AG08395 (cell line): ENCODE results near the gene ZFP2.
"Not testable (repeated sequence)": the region's sequence is repeated elsewhere in the genome, so short reads cannot be mapped to it uniquely, and the experiment has no call there.

Experiments
- DNase-seq: peaks from one replicate; pipeline ENCODE4 v3.0.0; 2012; ENCODE audit warnings: mixed read lengths, low spot score

The ZFP2 gene

GRCh38 chr5:178895615-178896571 is at the start of gene ZFP2:
ZFP2 (plus strand) TSS chr5:178895913; CDS start chr5:178931314, 35,401 bp downstream.
- peak; percentile 64 for DNase-seq

- no peak for DNase-seq
These were observed 46.4 kb upstream of the ZFP2 start for GRCh38 chr5:178849316-178849715.

- DNase-seq: no peak
These were observed 43.8 kb upstream of the ZFP2 start for GRCh38 chr5:178851951-178852350.

DNA sequence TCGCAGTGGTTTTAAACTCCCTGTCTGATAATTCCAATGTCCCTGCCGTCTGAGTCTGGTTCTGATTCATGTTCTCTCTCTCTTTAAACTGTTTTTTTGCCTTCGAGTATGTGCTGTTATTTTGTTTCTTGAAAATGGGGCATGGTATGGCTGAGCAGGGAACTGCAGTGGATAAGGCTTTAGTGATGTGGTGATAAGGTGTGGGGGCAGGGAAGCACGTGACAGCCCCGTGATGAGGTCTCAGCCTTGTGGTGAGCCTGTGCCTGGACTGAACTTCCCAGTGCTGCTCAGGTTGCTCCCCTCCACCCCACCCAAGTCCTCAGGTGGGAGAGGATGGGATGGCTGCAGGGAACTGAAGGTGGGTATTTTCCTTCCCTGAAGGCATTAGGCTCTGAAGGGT is 41.4 kb upstream of the ZFP2 start:
- no peak for DNase-seq

DNA sequence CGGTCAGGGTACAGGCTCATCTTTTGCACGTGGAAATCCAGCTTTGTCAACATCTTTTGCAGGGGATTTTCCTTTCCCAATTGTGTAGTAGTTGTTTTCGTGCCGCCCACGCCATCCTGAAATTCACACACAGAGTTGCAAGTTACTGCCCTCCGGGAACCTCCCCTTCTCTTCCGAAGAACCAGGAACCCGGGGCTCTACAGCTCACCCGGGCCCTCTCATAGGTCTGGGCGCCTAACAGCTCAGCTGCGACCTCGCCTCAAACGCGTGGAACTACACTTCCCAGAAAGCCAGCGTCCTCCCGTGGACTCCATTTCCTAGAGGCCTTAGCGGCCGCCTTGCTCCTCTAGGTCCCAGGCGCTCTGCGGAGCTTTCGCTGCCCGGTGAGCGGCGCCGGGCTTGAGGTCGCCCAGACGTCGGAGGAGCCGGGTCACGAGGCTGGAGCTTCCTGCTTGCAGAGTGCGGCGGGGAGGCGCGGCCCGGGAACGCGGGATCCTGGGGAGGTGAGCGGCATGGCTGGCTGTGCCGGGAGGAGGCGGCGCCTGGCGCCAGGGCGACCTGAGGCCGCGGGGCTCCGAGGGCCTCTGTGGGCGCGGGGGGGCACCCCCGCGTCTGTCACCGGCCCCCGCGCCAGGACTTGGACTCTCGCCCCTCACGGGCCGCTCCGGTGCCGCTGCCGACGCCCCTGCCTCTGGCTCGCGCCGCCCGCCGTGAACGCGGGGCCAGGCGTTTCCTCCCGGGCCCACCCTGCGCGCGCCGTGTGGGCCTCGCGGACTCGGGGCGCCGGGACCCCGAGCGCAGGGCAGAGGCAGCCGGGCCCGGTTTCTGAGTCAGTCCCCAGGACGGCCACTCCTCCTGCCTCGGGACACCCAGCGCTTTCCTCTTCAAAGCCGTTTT is 35.8 kb upstream of the ZFP2 start, which contains the start of gene ZNF354B:
TSS of gene ZNF354B (plus strand) at position 329 of the 897 bp plus-strand sequence. CDS start 1,095 bp downstream, outside the sequence.
- DNase-seq: peak; percentile 92

DNA sequence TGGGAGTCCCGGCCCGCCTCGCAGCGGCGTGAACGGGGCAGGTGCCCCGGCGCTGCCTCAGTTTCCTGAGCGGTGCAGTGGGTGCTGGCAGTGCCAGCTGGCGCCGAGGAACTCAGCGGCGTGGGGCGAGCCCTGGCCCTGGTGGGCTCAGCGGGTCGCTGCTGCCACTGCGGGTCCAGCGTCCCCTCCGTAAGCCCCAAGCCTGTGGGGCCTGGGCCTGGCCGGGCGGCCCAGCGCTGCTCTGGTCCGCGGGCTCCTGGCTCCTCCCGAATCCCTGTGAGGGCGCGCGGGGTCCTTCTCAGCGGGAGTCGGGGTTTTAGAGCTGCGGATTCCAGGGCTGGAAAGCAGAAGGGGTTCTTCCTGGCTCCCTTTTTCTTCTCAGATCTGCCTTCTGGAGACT is 35.1 kb upstream of the ZFP2 start:
- DNase-seq: not testable (repeated sequence)

DNA sequence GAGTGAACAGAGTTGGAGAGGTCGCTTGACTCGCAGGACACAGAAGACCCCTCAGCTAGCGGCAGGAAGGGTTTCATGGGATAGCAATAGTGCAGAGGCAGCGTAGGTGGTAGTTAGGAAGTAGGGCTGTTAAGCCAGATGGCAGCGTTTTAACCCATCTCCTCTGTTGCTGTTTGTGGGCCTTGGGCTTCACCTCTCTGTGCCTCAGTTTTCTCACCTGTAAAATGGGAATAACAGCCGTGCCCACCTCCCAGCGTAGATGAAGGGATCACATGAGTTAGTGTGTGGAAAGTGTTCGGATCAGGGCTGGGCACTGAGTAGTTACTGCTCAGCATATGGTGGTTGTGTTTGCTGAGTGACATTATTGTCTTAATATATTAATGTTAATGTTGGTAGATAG is 34.1 kb upstream of the ZFP2 start:
- no peak for DNase-seq

DNA sequence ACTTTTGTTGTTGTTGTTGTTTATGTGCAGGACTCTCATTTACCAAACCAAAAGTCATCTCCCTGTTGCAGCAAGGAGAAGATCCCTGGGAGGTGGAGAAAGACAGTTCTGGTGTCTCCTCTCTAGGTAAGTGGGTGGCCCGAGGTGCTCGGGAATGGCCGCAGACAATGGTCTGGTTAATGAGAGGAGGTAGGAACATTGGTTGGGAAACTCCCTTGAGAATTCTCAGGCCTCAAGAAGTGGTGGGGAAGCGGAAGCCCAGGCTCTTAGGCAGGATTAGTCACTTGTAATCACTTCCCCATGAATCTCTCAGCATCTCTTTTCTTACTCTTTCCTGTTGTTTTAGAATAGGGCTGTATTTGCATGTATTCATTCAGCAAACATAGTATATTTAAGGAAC is 28.8 kb upstream of the ZFP2 start:
- no peak for DNase-seq

GRCh38 chr5:178869577-178869976 is 26.1 kb upstream of the ZFP2 start:
- DNase-seq: no peak

DNA sequence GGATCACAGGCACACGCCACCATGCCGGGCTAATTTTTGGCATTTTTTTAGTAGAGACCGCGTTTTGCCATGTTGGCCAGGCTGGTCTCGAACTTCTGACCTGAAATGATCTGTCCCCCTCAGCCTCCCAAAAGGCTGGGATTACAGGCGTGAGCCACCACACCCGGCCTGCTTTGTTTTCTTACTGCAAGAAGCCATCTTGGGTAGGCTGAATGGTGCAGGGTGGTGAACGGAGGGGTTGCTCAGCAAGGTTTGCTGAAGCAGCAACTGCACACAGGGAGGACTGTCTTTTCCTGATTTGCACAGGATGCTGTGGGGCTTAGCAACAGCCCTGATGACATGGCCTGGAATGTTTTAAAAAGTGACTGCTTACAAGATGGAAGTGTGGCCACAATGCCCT is 25.3 kb upstream of the ZFP2 start:
- DNase-seq: no peak

DNA sequence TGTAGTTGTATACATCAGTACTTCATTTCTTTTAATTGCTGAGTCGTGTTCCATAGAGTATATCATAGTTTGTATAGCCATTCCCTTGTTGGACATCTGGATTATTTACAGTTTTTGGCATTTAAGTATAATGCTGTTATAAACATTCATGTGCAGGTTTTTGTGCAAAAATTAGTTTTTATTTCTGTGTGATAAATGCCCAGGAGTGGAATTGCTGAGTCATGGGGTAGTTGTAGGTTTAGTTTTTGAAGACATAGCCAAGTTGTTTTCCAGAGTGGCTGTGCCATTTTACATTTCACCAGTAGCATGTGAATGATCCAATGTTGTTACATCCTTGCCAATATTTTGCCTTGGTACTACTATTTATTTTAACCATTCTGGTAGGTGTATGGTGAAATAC is 23.4 kb upstream of the ZFP2 start:
- no peak for DNase-seq

GRCh38 chr5:178883115-178883694 is 12.5 kb upstream of the ZFP2 start:
- not testable (repeated sequence) for DNase-seq

- no peak for DNase-seq
These were observed 11.8 kb upstream of the ZFP2 start for GRCh38 chr5:178883815-178884430.

DNA sequence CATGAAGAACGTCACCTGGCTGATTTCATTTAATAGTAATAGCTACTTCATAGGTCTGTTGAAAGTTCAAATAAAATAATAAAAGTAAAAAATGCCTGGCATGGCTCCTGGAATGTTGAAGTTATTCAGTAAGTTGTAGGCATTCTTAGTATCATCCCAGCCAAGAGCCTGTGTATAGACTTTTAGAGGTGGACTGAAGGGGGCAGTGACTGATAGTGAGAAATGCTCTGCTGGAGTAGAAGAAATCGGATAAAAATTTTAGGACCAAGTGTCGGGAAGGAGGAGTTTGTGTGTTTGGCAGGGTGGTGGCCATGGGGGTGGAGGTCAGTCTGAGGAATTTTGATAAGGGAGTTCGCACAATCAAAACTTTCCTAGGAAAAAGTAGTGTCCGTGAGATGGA is 3.6 kb downstream of the ZFP2 start:
- no peak for DNase-seq

DNA sequence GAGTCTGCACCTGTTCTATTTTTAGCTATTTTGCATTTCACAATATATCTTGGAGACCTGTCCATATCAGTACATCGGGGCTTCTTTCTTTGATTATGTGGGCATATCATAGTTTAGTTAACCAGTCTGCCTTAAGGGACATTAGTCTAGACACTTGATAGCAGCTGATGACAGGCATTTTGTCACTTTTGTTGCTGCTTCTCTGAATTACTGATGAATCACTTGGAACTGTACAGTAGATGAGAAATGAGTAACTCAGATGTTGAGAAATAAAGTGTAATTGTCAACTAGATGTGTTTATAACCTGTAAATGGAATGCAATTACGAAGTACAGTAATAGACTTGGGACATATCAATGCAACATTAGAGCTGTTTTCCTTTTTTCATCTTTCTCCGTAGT is 7.1 kb downstream of the ZFP2 start:
- no peak for DNase-seq

GRCh38 chr5:178931846-178932760 is 36.4 kb downstream of the ZFP2 start:
- DNase-seq: no peak

- DNase-seq: peak; percentile 98
These were observed 45.1 kb downstream of the ZFP2 start, which contains the start of gene ZNF454 for GRCh38 chr5:178940569-178941360. ZNF454 (plus strand) TSS chr5:178941198; CDS start chr5:178942792, 1,594 bp downstream.

- no peak for DNase-seq
These were observed 45.6 kb downstream of the ZFP2 start for GRCh38 chr5:178941361-178941760.

DNA sequence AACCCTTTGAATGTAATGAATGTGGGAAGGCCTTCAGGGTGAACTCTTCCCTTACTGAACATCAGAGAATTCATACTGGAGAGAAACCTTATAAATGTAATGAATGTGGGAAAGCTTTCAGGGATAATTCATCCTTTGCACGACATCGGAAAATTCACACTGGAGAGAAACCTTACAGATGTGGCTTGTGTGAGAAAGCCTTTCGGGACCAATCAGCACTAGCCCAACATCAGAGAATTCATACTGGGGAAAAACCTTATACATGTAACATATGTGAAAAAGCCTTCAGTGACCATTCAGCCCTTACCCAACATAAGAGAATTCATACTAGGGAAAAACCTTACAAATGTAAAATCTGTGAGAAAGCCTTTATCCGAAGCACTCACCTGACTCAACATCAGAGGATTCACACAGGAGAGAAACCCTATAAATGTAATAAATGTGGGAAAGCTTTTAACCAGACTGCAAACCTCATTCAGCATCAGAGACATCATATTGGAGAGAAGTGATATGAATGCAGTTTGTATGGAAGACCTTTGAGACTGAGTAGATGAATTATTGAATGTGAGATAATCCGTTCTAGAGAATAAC is 69.8 kb downstream of the ZFP2 start:
- DNase-seq: no peak
